K562 (cell line): ENCODE results near the gene MBD2. TPM values are rescaled to one million over a fixed set of nuclear protein-coding genes. Genes with fewer than 3 reads are reported as not detected.

ENCODE experiments used
- ATAC-seq: fragments of 200-7000 bp; cut with Tn5 transposase; 3 replicates; pipeline ENCODE4 v1.9.1; 2020; ENCODE audit warnings: moderate library complexity
- BruUV-seq: library from RNA; stranded (reverse); fragments of 400-500 nt; replicated peaks from 2 replicates; lab custom pipeline; 2021; lab: Mats Ljungman, UMichigan
- CTCF ChIA-PET: fragments of 300-600 bp; formaldehyde crosslinking; extraction: SDS; loops from one replicate; lab custom pipeline; 2021; ENCODE audit warnings: low intra/inter-chr PET ratio; lab: Yijun Ruan, JAX
- POLR2A ChIA-PET: fragments of 300-600, 350-650 bp; sonication (Branson Sonifier 250); formaldehyde crosslinking; extraction: SDS; loops from one replicate; lab custom pipeline; 2021; ENCODE audit warnings: antibody characterized with exemption, inconsistent platforms; lab: Yijun Ruan, JAX
- DNase-seq, 4 experiments: peaks; one replicate each; pipeline versions ENCODE4 v3.0.0 to v3.0.0-alpha.2; 2011 to 2018; ENCODE audit warnings: low spot score in 3 of 4, mixed read lengths in 3 of 4; ENCODE audit errors: extremely low read depth in 1 of 4
- FAIRE-seq: peaks from 2 replicates; lab custom pipeline; 2011; peaks lifted over from hg19 to GRCh38; lab: Jason Lieb, UNC
- H2AFZ ChIP-seq: 2 replicates; pipeline ENCODE4 v1.6.0; 2011; ENCODE audit warnings: low read depth, low read length, control low read depth, inconsistent platforms
- H3K27ac ChIP-seq: fragments of 200-600 bp; 3 replicates; pipeline ENCODE4 v1.8.0; 2011; ENCODE audit warnings: low read depth, mild to moderate bottlenecking, control low read depth, inconsistent platforms, low read length, moderate library complexity, mixed read lengths; ENCODE audit errors: extremely low read depth
- H3K27me3 ChIP-seq, 2 experiments: fragments of 300-600 bp in 1 of 2; 2 replicates in 1 of 2; 3 replicates in 1 of 2; pipeline versions ENCODE4 v1.6.0 to v1.8.0; 2011; ENCODE audit warnings: inconsistent platforms in 2 of 2, low read length in 2 of 2, mild to moderate bottlenecking in 1 of 2, mixed read lengths in 1 of 2, moderate library complexity in 1 of 2; ENCODE audit not compliant: control insufficient read depth in 2 of 2, insufficient read depth in 2 of 2
- H3K36me3 ChIP-seq: fragments of 300-600 bp; 3 replicates; pipeline ENCODE4 v1.8.0; 2011; ENCODE audit warnings: mild to moderate bottlenecking, low read length, inconsistent platforms; ENCODE audit not compliant: control insufficient read depth, insufficient read depth
- H3K4me1 ChIP-seq, 2 experiments: fragments of 200-600 bp in 1 of 2; replicated peaks in 1 of 2; 2 replicates in 1 of 2; 3 replicates in 1 of 2; pipeline versions ENCODE4 v1.5.1 to v1.8.0; 2011; ENCODE audit warnings: inconsistent platforms in 2 of 2, low read length in 2 of 2, mild to moderate bottlenecking in 1 of 2, mixed read lengths in 1 of 2, moderate library complexity in 1 of 2; ENCODE audit not compliant: control insufficient read depth in 2 of 2, insufficient read depth in 2 of 2
- H3K4me2 ChIP-seq: 2 replicates; pipeline ENCODE4 v1.6.1; 2011; ENCODE audit warnings: low read length, control low read depth, inconsistent platforms, mixed read lengths; ENCODE audit not compliant: insufficient read depth
- H3K4me3 ChIP-seq: fragments of 200-600 bp; sonication (generic), shearing (Covaris generic); 2 replicates; pipeline ENCODE4 v1.5.1; 2016; ENCODE audit warnings: control low read depth, inconsistent platforms
- H3K79me2 ChIP-seq: fragments of 200-600 bp; 3 replicates; pipeline ENCODE4 v1.8.0; 2011; ENCODE audit warnings: low read length, inconsistent platforms; ENCODE audit not compliant: control insufficient read depth, insufficient read depth
- H3K9ac ChIP-seq, 2 experiments: 2 replicates each; pipeline versions ENCODE4 v1.6.0 to v1.6.1; 2011; ENCODE audit warnings: low read depth in 2 of 2, low read length in 2 of 2, control low read depth in 1 of 2, inconsistent platforms in 1 of 2, mild to moderate bottlenecking in 1 of 2, mixed read lengths in 1 of 2; ENCODE audit not compliant: insufficient read depth in 1 of 2
- H3K9me1 ChIP-seq: one replicate; pipeline ENCODE4 v1.6.0; 2011; ENCODE audit warnings: inconsistent platforms, mild to moderate bottlenecking, low read length, moderate library complexity; ENCODE audit not compliant: control insufficient read depth, insufficient read depth
- H3K9me3 ChIP-seq: replicated peaks from 2 replicates; pipeline ENCODE4 v1.5.1; 2011; ENCODE audit warnings: low read depth, low read length, inconsistent platforms; ENCODE audit not compliant: control insufficient read depth, insufficient read depth
- H4K20me1 ChIP-seq: replicated peaks from 2 replicates; pipeline ENCODE4 v1.6.1; 2011; ENCODE audit warnings: low read length, inconsistent platforms, mixed read lengths; ENCODE audit not compliant: control insufficient read depth, insufficient read depth
- BRD9 ChIP-seq: fragments of 450-650 bp; IDR thresholded peaks from 2 replicates; pipeline ENCODE4 v1.6.1; 2018; ENCODE audit warnings: low read depth; ENCODE audit not compliant: partially characterized antibody
- C11orf30 ChIP-seq: fragments of 450-650 bp; IDR thresholded peaks from 2 replicates; pipeline ENCODE4 v1.6.1; 2016; ENCODE audit warnings: low read depth, mild to moderate bottlenecking
- CEBPB ChIP-seq: fragments of 450-650 bp; IDR thresholded peaks from 2 replicates; pipeline ENCODE4 v1.6.1; 2016; ENCODE audit warnings: missing genetic modification characterization, missing compliant biosample characterization
- CHD2 ChIP-seq: IDR thresholded peaks from 2 replicates; pipeline ENCODE4 v1.6.1; 2011; ENCODE audit warnings: low read depth, low read length
- FIP1L1 ChIP-seq: fragments of 200-400 bp; formaldehyde crosslinking; IDR thresholded peaks from 2 replicates; pipeline ENCODE4 v1.6.1; 2018; ENCODE audit warnings: mild to moderate bottlenecking, low read depth, low read length; ENCODE audit not compliant: poor library complexity, severe bottlenecking
- GATAD2A ChIP-seq: fragments of 450-650 bp; IDR thresholded peaks from 2 replicates; pipeline ENCODE4 v1.6.1; 2017
- HNRNPUL1 ChIP-seq: fragments of 200-400 bp; formaldehyde crosslinking; IDR thresholded peaks from 2 replicates; pipeline ENCODE4 v1.6.1; 2017; ENCODE audit warnings: low read length
- HOXB6 ChIP-seq: fragments of 250-450 bp; sonication (Bioruptor Pico); IDR thresholded peaks from 2 replicates; pipeline ENCODE4 v1.5.1; 2022; ENCODE audit warnings: mild to moderate bottlenecking, borderline replicate concordance
- MAFG ChIP-seq: fragments of 450-650 bp; conservative IDR thresholded peaks from 2 replicates; pipeline ENCODE4 v1.6.1; 2016; ENCODE audit warnings: missing genetic modification characterization, missing compliant biosample characterization
- MAFK ChIP-seq: IDR thresholded peaks from 2 replicates; pipeline ENCODE4 v1.6.1; 2011; ENCODE audit warnings: low read length, improper control_type of control experiment
- MLLT1 ChIP-seq, 2 experiments: fragments of 450-650 bp; IDR thresholded peaks; 2 replicates each; pipeline ENCODE4 v1.6.1; 2016
- MTA2 ChIP-seq: fragments of 450-650 bp; IDR thresholded peaks from 2 replicates; pipeline ENCODE4 v1.6.1; 2016; ENCODE audit warnings: low read depth
- NFE2L1 ChIP-seq: fragments of 450-650 bp; IDR thresholded peaks from 2 replicates; pipeline ENCODE4 v1.6.1; 2016; ENCODE audit warnings: missing genetic modification characterization, low read depth, mild to moderate bottlenecking, missing compliant biosample characterization, moderate library complexity, borderline replicate concordance
- NR2C2 ChIP-seq, 2 experiments: fragments of 200-800 bp in 1 of 2; sonication (Bioruptor generic) in 1 of 2; sonication (generic) in 1 of 2; formaldehyde crosslinking in 1 of 2; IDR thresholded peaks; 2 replicates each; pipeline versions ENCODE4 v1.6.1 to v1.8.0; 2016 to 2022; ENCODE audit warnings: mild to moderate bottlenecking in 1 of 2, missing compliant biosample characterization in 1 of 2, missing genetic modification characterization in 1 of 2, missing genetic modification reagents in 1 of 2
- PRMT5 ChIP-seq: sonication (generic); formaldehyde crosslinking; IDR thresholded peaks from 2 replicates; pipeline ENCODE4 v1.5.0; 2020; ENCODE audit warnings: missing genetic modification reagents
- PTBP1 ChIP-seq: fragments of 200-400 bp; formaldehyde crosslinking; IDR thresholded peaks from 2 replicates; pipeline ENCODE4 v1.6.1; 2017; ENCODE audit warnings: low read depth, low read length
- SMARCA4 ChIP-seq: fragments of 450-650 bp; IDR thresholded peaks from 2 replicates; pipeline ENCODE4 v1.6.1; 2016
- ZBTB12 ChIP-seq: fragments of 250-450 bp; sonication (Bioruptor Pico); IDR thresholded peaks from 2 replicates; pipeline ENCODE4 v1.4.0; 2020
- ZNF311 ChIP-seq: fragments of 250-450 bp; sonication (Bioruptor Pico); IDR thresholded peaks from 2 replicates; pipeline ENCODE4 v1.4.0; 2020; ENCODE audit warnings: mild to moderate bottlenecking, moderate library complexity
- WGBS: fragments of 100-300 bp; shearing (Covaris generic); methylation state at CpG from one replicate; pipeline ENCODE4 v1.1.6; 2016; ENCODE audit warnings: low coverage, mixed read lengths; ENCODE audit not compliant: insufficient coverage; ENCODE audit errors: missing lambda C conversion rate; 5-methylcytosine and 5-hydroxymethylcytosine counted together
- in situ Hi-C: fragments of 300-500 bp; cut with MboI; formaldehyde crosslinking; loops from 4 replicates; pipeline ENCODE4 v1.15.0; 2018; ENCODE audit warnings: inconsistent platforms, mixed read lengths
- intact Hi-C: fragments of 100-400 bp; cut with micrococcal nuclease; formaldehyde crosslinking; loops from 2 replicates; pipeline ENCODE4 v1.14.2; 2022
- polyA plus RNA-seq, 8 experiments: library from polyadenylated mRNA; depleted of rRNA in 4 of 8; stranded (reverse) in 5 of 8; unstranded in 3 of 8; fragments of >200 nt; fragmentation: Nextera tagmentation in 2 of 8; fragmentation: Illumina TruSeq in 1 of 8; extraction: Ambion mirVana in 2 of 8; extraction: Trizol in 1 of 8; gene quantifications; 2 replicates each; pipeline versions ENCODE4 v1.2.1 to v1.2.3, GENCODE V29; 2011 to 2014; ENCODE audit warnings: inconsistent platforms in 1 of 8, missing spikeins in 1 of 8
- total RNA-seq, 7 experiments: library from RNA; depleted of rRNA in 6 of 7; stranded (reverse); fragments of >200 nt in 6 of 7; fragmentation: Illumina TruSeq in 2 of 7; extraction: Trizol in 2 of 7; gene quantifications; 2 replicates each; pipeline versions ENCODE4 v1.2.1 to v1.2.3, GENCODE V29; 2011 to 2021; ENCODE audit warnings: low replicate concordance in 1 of 7
- TF ChIP-seq, protein P1 (sequence below): fragments of 450-650 bp; IDR thresholded peaks from 2 replicates; pipeline ENCODE4 v1.6.1; 2016; ENCODE audit warnings: low read depth, mild to moderate bottlenecking, moderate library complexity

Gene MBD2
- total and polyA plus RNA-seq, 9 of the 15 experiments (the other 6 are each of a cell fraction or from before 2014, with no cell fraction given), result 4.4 to 40.2 (median 13.9) TPM

DNA sequence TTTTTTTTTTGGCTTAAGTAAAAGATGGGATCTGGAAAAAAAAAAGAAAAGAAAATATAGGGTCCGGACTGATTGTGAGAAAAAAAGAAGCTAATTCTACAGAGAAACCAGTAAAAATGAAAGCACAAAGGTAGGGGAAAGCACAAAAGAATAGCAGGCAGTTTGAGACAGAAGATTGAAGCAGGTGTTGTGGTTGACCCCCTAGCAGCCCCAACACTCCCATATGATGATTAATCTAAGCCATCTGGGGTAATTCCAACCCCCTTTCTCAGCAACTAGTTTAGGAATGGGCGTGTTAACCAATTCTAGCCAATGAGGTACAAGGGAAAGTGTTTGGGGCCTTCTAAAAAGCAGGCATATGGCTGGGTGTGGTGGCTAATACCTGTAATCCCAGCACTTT, 77.0 kb downstream of the MBD2 start (continued):
- TF ChIP-seq MAFK (no peak), ZNF311 (no peak), HNRNPUL1 (no peak), SMARCA4 (no peak)
- TF ChIP-seq, all 486 proteins: peak for 0

GRCh38 chr18:54141041-54141608, 83.3 kb downstream of the MBD2 start:
- Histone ChIP-seq H3K4me3 (no peak overlapping the region), H3K9ac (no peak overlapping the region), H3K36me3 (no peaks in the 10 kb centered on the region), H3K9me3 (no peaks in the 10 kb centered on the region), H3K79me2 (no peaks in the 10 kb centered on the region), H3K27me3 (no peaks in the 10 kb centered on the region), H3K4me1 (no peaks in the 10 kb centered on the region), H3K9me1 (no peaks in the 10 kb centered on the region), H3K27ac (no peak overlapping the region), H4K20me1 (no peaks in the 10 kb centered on the region), H2AFZ (no peak overlapping the region), H3K4me2 (no peak overlapping the region)
- DNase-seq, result no peak
- intact Hi-C loops, result loop anchor here (10.0 kb wide), 1 partner anchor 134 kb away; no protein-coding TSS in a partner anchor
- no TSS peak for BruUV-seq
- ChIA-PET POLR2A (no interaction called here), CTCF (no interaction called here)
- 0% methylated on average over 3 of the region's 3 CpGs for WGBS
- in situ Hi-C loops, result no loop called here
- ATAC-seq, result no peak
- FAIRE-seq, result no peak
- TF ChIP-seq C11orf30 (no peak), PTBP1 (no peak), MTA2 (no peak), FIP1L1 (no peak), HOXB6 (no peak), MAFG (tag) (no peak), BRD9 (no peak), GATAD2A (no peak), PRMT5 (no peak), NFE2L1 (tag) (no peak), CEBPB (tag) (no peak), ZBTB12 (CRISPR knock-in tag) (no peak), NR2C2 (CRISPR knock-in tag; IDR thresholded peaks at IDR 0.05) (no peak), NR2C2 (tag; IDR thresholded peaks at IDR 0.05) (no peak), MLLT1 (IDR thresholded peaks at IDR 0.05) (no peak), CHD2 (no peak)
- TF ChIP-seq, protein P1, sequence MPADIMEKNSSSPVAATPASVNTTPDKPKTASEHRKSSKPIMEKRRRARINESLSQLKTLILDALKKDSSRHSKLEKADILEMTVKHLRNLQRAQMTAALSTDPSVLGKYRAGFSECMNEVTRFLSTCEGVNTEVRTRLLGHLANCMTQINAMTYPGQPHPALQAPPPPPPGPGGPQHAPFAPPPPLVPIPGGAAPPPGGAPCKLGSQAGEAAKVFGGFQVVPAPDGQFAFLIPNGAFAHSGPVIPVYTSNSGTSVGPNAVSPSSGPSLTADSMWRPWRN, result no peak
